Embryonic facial prominence (tissue), 1 donor: ENCODE results near the gene FAM20C.

Experiments used
- DNase-seq: peaks from one replicate; pipeline ENCODE4 v3.0.0-alpha.2; 2016; ENCODE audit errors: extremely low spot score

The FAM20C gene

DNA sequence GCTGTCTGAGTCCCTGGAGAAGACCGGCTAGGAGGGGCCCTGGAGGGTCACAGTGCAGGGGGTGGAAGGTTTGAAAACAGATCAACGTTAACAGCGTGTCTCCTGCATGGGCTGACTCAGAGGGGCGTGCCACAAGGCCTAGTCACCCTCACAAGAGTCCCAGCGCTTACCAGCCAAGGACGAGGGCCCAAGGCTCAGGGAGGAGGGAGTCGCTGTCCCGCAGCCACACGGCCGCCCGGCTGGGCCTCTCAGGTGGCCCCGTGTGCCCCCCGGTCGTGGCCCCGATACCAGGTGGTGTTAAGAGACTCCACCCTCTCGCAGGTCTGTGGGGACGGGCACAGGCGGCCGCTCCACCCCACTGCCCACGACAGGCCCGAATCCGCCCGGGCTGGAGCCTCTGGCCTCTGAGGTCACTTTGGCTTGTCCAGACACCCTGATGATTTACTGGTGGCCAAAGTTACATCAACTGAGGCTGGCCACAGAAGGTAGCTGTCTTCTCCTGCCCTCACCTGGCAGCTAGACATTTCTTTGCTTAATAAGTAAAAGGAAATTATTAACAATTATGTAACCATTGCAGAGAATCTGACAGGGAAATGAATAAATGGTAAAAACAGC is 34.0 kb downstream of the FAM20C start:
- DNase-seq, result no peak

DNA sequence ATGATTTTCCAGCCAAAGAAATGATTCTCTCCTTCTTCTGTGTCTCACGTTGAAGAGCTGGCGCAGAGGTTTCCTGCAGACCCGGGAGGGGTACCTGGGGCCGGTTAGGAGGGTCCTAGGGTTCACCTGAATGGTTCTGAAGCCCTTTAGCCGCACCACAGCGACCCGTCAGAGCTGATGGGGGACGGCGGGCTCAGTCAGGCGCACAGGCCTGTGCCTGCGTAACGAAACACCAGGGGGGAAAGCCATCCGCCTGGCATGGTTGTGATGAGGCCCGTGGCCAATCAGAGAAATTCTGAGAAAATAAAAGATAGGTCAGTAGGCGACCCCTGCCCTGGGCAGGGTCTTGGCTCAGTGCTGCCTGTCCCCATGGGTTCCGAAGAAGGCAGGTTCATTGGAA is 35.6 kb downstream of the FAM20C start:
- DNase-seq, result no peak

GRCh38 chr7:228610-229009 is 36.2 kb downstream of the FAM20C start:
- DNase-seq, result no peak

DNA sequence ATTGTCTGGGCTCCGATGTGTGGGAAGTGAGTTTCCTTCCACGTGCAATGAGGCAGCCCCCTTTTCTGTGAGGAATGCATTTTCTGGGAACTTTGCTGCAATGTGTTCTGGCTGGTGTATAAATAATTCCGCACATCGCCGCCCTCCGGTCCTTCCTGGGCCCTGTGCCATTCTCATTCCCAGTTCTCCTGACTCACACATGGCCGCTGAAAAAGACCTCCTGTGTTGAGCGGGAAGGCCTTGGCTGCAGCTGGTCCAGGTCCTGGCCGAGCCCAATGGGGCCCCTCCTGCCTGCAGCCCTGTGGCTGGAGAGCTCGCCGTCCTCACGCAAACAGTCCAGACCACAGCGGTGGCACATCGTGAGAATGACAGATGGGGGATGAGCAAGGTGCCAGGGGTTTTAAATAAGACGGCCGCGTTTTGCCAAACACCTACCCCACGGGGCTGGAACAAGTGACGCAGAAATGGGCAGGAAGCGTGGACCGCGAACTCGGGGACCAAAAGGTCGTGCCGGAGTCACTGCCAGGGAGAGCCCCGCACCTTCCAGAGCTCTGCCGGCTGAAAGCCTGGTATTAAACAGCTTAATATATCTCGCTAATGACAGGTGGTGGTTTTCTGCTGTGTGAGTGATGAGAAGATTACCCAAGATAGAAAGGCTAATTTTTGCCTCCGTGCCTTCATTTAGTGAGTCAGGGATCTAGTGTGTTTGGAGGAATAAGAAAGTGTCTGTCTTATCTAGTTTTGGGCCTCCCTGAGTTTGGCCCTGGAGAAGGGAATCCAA is 37.0 kb downstream of the FAM20C start:
- DNase-seq, result no peak

DNA sequence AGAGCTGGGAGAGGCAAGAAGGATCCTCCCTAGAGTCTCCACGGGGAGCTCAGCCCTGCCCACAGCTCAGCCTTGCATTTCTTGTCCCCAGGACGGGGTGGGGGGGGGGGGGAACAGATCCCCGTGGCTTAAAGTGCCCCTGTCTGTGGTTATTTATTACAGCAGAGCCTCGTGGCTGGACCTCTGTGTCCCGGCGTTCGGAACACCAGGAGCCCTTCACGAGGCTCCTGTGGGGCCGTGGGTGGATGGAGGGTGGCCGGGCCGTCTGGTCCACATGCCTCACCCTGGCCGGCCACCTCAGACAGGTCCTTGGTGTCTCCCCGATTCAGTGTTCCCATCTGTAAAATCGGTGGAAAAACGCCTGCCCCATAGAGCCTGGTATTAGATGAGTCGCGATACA is 37.9 kb downstream of the FAM20C start:
- DNase-seq, result no peak

DNA sequence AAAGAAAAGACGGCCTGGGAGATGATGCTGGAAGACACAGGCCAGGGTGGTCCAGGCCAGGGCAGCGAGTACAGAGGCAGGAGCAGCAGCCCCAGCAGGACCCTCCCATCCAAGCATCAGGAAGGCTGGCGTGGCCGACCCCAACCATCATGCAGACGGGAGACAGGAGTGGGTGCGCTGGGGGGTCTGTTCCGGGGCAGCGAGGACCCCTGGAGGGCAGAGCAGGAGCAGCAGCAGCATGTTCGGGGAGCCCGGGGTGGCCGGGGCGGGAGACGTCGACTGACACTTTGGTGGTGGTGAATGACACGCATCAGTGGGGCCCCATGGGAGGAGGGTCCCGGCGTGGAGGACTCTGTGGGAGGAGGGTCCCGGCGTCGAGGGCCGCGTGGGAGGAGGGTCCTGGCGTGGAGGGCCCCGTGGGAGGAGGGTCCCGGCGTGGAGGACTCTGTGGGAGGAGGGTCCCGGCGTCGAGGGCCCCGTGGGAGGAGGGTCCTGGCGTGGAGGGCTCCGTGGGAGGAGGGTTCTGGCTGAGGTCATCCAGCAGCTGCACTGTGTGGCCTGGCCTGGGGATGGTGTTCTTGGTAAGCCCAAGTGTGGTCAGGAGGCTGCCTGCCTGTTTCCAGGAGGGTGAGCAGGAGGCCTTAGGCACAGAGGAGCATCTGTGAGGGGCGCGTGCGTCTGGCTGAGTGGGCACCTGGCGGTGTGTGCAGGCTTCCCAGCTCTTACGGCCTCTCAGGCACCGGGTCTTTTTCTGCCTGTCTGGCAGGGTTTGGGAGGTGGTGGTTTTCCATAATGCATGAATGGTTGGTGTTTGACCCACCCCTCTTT is 38.9 kb downstream of the FAM20C start:
- no peak for DNase-seq

- no peak for DNase-seq
Measured at GRCh38 chr7:231858-232246, 39.5 kb downstream of the FAM20C start.

- no peak for DNase-seq
Measured at GRCh38 chr7:232410-233248, 40.3 kb downstream of the FAM20C start.

DNA sequence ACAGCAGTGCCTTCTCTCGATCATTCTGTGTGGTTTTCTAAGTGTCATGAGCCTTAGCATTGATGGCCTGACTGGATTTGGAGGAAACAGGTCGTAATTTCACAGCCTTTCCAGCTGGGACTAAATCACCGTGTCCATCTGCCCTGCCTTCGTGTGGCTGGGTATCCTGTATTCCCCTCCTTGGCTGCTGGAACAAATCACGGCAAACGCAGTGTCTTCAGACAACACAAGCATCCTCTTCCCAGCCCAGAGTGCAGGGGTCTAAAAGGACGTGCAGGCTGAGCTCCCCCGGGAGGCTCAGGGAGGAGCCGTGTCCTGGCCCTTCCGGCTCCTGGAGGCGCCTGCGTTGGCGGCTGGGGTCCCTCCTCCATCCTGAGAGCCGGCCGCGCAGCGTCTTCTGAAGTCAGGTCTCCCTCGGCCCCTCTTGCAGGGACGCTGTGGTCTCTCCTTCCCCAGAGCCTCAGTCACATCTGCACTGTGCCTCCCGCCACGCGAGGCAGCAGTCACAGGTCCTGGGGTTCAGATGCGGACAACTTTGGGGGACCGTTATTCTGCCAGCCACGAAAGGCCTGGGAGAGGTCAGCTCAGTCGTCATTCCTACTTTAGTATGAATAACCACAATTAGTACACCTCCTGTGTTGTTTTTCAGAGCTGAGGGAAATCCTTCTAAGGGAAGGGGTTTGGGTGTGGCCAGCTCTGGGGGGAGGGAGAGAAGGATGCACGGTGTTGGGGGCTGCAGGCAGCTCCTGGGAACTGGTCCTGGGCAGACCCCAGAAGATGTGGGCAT is 41.1 kb downstream of the FAM20C start:
- DNase-seq, result no peak

GRCh38 chr7:234051-234707 is 41.8 kb downstream of the FAM20C start:
- DNase-seq, result no peak

DNA sequence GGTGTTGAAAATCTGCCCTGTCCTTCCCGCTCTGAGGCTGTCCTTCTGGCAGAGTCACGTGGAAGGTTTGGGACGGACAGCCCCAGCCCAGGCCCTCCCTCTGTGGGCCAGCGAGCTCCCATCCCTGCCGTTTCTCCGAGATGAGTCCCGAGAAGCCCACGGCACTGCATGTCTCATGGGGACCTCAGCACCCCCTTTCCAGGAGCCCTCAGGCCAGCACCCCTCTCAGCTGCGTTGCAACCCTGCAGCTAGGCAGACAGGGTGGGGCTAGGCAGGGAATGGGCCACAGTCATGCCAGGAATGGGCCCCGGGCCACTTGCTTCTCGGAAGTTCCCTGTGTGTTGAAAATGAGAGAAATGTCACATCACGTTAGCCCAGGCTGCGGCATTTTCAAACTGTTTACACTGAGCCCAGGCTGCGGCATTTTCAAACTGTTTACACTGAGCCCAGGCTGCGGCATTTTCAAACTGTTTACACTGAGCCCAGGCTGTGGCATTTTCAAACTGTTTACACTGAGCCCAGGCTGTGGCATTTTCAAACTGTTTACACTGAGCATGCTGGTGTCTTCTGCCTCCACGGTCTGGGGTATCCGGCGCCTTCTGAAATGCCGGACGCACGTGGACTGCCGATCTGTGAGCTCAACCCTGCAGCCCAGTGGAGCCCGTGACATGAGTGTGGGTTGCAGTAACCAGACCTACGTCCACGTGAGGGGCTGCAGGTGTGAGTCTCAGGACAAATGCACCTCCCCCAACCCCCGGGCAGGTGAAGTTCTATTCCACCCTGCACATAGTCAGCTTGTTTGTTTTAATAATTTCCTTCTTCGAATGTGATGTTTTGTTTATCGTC is 42.6 kb downstream of the FAM20C start:
- no peak for DNase-seq

- DNase-seq, result no peak
Measured at GRCh38 chr7:235576-236395, 43.4 kb downstream of the FAM20C start.

DNA sequence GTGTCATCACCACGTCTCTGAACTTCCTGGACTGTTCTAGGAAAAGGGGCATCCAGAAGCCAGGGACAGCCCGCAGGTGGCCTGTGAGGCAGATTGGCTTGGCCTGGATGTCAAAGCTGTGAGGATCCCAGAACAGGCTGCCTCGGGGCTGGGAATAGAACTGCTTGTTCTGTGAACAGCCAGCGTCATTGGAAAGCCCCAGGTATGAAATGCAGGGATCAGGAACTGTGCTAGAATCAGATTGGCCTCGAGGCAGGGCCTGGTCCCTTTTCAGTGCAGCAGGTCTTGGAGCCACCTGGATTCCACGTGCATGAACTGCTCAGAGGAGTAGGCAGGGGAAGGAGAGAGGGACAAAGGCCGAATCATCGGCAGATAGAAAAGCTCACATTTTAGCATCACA is 44.6 kb downstream of the FAM20C start:
- no peak for DNase-seq

GRCh38 chr7:237385-237784 is 45.0 kb downstream of the FAM20C start:
- DNase-seq, result no peak

GRCh38 chr7:240146-240676 is 47.8 kb downstream of the FAM20C start:
- no peak for DNase-seq

GRCh38 chr7:240887-241421 is 48.6 kb downstream of the FAM20C start:
- no peak for DNase-seq

- no peak for DNase-seq
Measured at GRCh38 chr7:241513-241912, 49.1 kb downstream of the FAM20C start.
